IPS-11a (cell line): Measurements from ENCODE around the gene TBC1D22A.
"Not testable (repeated sequence)": the region's sequence is repeated elsewhere in the genome, so short reads cannot be mapped to it uniquely, and the experiment has no call there.

ENCODE experiments used
- H3K4me3 ChIP-seq: one replicate; pipeline ENCODE4 v1.5.1; 2013; ENCODE audit warnings: low read depth, low read length, control low read depth

The TBC1D22A gene

DNA sequence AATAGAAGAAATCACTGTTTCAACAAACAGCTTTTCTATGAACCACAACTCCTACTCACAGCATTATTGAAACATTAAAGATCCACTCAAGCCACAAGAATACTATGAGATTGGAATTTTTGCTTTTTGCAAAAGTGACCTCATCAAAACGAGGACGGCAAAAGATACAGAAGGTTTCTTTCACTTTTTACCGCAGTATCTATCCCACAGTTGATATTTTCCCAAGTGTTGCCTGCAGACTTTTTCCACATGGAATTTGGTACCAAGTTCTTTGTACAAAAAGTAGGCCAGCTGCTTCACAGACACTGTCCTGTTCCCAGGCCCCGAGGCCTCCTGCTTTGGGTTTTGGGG lies 204.0 kb downstream of the TBC1D22A start:
- H3K4me3 ChIP-seq, result no peak overlapping the region

DNA sequence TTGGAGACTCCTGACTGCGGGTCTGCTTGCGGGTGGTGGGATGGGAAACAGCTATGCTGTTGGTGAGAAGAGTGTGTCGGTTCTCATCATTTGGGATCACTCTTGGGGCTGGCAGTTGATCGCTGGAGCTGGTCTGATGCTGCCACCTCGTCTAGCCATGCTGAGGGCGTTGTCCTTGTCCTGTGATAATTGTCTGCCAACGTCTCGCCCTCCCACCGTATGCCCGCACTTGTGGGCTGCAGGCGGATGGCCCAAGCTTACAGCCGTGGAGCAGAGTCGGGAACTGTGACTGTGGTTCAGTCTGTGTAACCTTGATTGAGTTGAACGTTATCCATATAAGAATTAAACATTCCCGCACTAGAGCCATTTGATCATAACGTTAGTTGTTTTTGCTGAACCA lies 204.4 kb downstream of the TBC1D22A start:
- no peak overlapping the region for H3K4me3 ChIP-seq

- H3K4me3 ChIP-seq, result no peak overlapping the region
Observed at GRCh38 chr22:46967445-46968358, 205.3 kb downstream of the TBC1D22A start.

- no peak overlapping the region for H3K4me3 ChIP-seq
Observed at GRCh38 chr22:46968359-46968740, 205.9 kb downstream of the TBC1D22A start.

- no peak overlapping the region for H3K4me3 ChIP-seq
Observed at GRCh38 chr22:46968848-46969247, 206.4 kb downstream of the TBC1D22A start.

- no peak overlapping the region for H3K4me3 ChIP-seq
Observed at GRCh38 chr22:46969491-46969890, 207.0 kb downstream of the TBC1D22A start.

- H3K4me3 ChIP-seq, result no peak overlapping the region
Observed at GRCh38 chr22:46969961-46970360, 207.5 kb downstream of the TBC1D22A start.

GRCh38 chr22:46970411-46971098 lies 208.1 kb downstream of the TBC1D22A start:
- H3K4me3 ChIP-seq, result no peak overlapping the region

GRCh38 chr22:46971099-46971763 lies 208.8 kb downstream of the TBC1D22A start:
- H3K4me3 ChIP-seq, result no peak overlapping the region

GRCh38 chr22:46971764-46972125 lies 209.3 kb downstream of the TBC1D22A start:
- H3K4me3 ChIP-seq, result no peak overlapping the region

- H3K4me3 ChIP-seq, result no peak overlapping the region
Observed at GRCh38 chr22:46972256-46972655, 209.8 kb downstream of the TBC1D22A start.

DNA sequence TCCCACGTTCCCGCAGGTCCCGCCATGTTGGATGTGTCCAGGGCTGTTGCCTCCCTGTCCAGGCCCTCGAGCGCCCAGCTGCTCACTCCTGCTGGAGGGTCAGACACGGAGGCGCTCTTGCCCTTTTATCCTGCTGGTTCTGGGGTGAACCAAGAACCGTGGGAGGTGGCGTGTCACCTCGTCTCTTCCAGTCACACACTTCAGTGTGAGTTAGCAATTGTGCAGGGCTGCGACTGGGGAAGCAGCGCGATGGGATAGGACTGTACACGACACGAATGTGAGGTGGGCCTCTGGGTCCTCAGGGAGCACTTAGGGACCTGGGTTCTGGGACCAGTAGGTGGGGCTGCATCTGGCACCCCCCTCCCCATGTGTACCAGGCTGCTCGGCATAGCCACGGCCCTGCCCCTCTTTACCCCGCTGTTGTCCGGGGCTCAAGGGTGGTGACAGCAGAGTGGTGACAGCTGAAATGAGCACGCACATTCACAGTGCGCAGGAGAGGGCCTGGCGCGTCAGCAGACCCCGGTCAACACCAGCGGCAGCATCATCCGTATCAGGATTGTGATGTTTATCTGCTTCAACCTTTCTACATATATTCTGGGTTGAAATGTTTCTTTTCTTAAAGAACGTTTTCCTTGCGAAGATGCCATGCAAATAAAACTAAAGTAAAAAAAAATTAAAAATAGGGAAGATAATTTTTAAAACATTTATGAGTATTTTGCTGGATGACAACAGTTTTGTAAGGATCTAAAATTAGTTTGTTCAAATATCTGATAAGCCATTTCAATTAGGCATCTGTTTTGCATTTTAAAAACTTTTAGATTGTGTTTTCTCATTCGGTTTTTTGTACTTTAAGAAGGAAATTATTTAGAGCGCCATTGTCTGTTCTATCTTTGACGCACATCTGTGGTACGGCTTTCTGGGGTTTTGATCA lies 210.7 kb downstream of the TBC1D22A start:
- no peak overlapping the region for H3K4me3 ChIP-seq

- H3K4me3 ChIP-seq, result no peak overlapping the region
Observed at GRCh38 chr22:46974077-46974476, 211.6 kb downstream of the TBC1D22A start.

DNA sequence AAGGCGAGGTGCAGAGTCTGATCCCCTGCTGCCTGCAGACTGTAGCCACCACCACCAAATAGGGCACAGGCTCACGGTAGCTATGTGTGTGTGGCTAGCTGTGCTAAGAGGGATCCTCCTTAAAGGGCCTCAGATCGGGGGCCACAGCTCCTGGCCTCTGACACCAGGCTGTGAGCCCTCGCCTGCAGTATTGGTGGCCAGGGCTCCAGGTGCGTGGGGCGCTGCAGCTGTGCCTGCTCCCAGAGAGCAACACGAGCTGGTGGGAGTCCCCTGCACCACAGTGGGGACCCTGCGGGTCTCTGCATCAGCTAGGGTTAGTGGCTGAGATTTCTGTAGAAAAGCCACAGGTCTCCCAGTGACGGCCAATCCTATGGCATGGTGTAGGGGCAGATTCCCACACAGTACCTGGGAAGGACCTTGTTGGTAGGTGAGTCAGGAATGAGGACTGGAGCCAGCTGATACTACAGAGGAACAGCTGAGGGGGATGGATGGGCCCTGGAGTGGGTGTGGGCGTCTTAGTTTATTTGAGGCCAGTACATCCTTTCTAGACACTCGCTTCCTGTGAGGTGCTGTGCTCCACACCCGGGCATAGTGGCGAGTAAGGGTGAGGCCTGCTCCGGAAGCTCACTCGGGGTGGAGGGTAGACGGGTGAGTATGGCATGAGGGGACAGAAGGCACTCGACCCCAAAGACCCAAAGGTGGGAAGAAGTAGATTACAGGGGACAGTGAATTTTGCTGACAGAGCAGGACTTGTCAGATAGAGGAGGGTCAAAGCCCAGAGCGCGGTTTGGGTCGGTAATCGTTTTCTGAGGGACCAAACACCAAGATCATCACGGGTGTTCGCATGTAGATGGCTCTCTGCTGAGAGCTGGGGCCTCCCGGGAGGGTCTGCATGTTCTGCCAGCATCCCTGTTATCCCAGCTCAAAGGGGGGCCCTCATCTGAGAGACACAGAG lies 212.5 kb downstream of the TBC1D22A start:
- no peak overlapping the region for H3K4me3 ChIP-seq

DNA sequence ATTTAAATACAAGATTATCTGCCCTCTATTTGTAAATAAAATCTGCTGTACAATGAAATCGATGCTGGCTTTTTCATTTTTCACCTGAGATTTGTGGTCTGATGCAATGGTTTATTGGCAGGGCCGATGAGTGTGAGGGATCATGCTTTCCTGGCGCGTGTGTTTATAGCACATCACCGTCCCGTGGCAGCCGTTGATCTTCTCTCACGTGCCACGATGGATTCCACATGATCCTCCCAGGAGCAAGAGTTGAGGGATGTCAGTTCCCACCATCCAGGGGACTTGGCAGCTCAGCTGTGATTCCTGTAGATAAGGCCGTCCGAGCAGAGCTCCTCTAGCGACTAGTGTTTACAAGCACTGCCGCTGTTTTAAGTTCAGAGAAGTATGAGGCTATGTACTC lies 213.7 kb downstream of the TBC1D22A start:
- no peak overlapping the region for H3K4me3 ChIP-seq

DNA sequence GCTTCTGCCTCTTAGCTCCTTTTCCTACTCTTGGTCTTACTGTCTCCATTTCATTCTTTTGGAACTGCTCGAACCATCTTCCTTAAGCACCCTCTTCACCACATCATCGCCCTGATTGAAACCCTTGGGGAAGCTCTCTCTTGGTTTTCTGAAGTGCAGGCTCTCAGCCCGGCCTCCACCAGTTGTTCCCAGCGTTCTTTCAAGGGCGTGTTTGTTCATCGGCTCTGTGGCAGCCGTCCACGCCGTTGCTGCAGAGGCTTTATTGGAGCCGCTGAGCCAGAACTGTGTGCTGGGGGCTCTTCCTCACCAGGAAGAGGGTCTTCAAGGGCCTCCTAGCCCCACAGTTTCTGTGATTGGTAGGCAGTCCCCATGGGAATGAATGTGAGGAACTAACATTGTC lies 214.1 kb downstream of the TBC1D22A start:
- H3K4me3 ChIP-seq, result no peak overlapping the region

DNA sequence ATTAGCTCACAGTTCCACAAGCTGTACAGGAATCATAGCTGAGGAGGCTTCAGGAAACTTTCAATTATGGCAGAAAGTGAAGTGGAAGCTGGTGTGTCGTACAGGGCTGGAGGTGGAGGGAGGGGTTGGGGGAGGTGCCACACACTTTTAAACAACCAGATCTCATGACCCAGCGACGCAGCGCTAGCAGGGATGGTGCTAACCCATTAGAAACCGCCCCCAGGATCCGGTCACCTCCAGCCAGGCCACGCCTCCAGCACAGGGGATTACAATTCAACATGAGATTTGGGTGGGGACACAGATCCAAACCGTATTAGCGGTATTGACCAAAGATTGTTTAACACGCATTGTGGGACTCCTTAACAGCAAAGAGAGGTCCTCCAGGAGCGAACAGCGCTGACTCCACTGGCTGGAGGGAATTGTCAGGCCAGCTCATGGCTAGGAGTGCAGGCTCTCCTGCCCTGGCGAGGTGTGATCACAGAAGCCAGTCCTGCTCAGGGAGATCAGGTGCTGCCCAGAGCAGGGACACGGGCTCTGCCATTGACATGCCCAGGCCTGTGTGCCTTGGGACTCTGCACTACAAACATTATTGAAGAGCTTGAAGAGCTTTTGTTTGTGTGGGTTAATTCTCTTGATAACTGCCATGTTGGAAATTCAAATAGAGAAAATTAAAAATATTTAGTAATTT lies 215.3 kb downstream of the TBC1D22A start:
- H3K4me3 ChIP-seq, result no peak overlapping the region

- H3K4me3 ChIP-seq, result not testable (repeated sequence)
Observed at GRCh38 chr22:46978668-46979067, 216.2 kb downstream of the TBC1D22A start.

GRCh38 chr22:46979506-46979905 lies 217.1 kb downstream of the TBC1D22A start:
- H3K4me3 ChIP-seq, result no peak overlapping the region
